HK-2 (cell line): Measurements from ENCODE around the gene CCDC178.
"Not testable (repeated sequence)": the region's sequence is repeated elsewhere in the genome, so short reads cannot be mapped to it uniquely, and the experiment has no call there.

Experiments
- DNase-seq: peaks from one replicate; pipeline ENCODE4 v3.0.0-alpha.2; 2018; ENCODE audit not compliant: unreplicated experiment

Gene CCDC178

GRCh38 chr18:33355263-33355662 is 85.3 kb downstream of the CCDC178 start:
- no peak for DNase-seq

GRCh38 chr18:33350256-33350655 is 90.3 kb downstream of the CCDC178 start:
- DNase-seq: no peak

GRCh38 chr18:33339733-33340132 is 100.8 kb downstream of the CCDC178 start:
- not testable (repeated sequence) for DNase-seq

GRCh38 chr18:33334781-33335180 is 105.7 kb downstream of the CCDC178 start:
- no peak for DNase-seq

- DNase-seq: no peak
These were observed 109.8 kb downstream of the CCDC178 start for GRCh38 chr18:33330711-33331110.

- no peak for DNase-seq
These were observed 113.5 kb downstream of the CCDC178 start for GRCh38 chr18:33326975-33327374.

- DNase-seq: no peak
These were observed 122.9 kb downstream of the CCDC178 start for GRCh38 chr18:33317640-33318039.

- DNase-seq: no peak
These were observed 124.4 kb downstream of the CCDC178 start for GRCh38 chr18:33316146-33316587.

- DNase-seq: no peak
These were observed 133.0 kb downstream of the CCDC178 start for GRCh38 chr18:33307520-33307919.

- DNase-seq: no peak
These were observed 136.2 kb downstream of the CCDC178 start for GRCh38 chr18:33304277-33304676.

GRCh38 chr18:33291539-33291938 is 149.0 kb downstream of the CCDC178 start:
- no peak for DNase-seq

GRCh38 chr18:33288082-33288716 is 152.3 kb downstream of the CCDC178 start:
- DNase-seq: no peak

- no peak for DNase-seq
These were observed 157.7 kb downstream of the CCDC178 start for GRCh38 chr18:33282709-33283333.

GRCh38 chr18:33282142-33282541 is 158.4 kb downstream of the CCDC178 start:
- DNase-seq: no peak

GRCh38 chr18:33277431-33277830 is 163.1 kb downstream of the CCDC178 start:
- no peak for DNase-seq

GRCh38 chr18:33275843-33276242 is 164.7 kb downstream of the CCDC178 start:
- DNase-seq: no peak

GRCh38 chr18:33270297-33270696 is 170.2 kb downstream of the CCDC178 start:
- DNase-seq: no peak

- DNase-seq: no peak
These were observed 171.3 kb downstream of the CCDC178 start for GRCh38 chr18:33269223-33269622.

- DNase-seq: no peak
These were observed 176.0 kb downstream of the CCDC178 start for GRCh38 chr18:33264566-33264965.

- DNase-seq: no peak
These were observed 201.2 kb downstream of the CCDC178 start for GRCh38 chr18:33239298-33239697.

- DNase-seq: no peak
These were observed 208.2 kb downstream of the CCDC178 start for GRCh38 chr18:33232318-33232626.

- peak; percentile 56 for DNase-seq
These were observed 208.8 kb downstream of the CCDC178 start for GRCh38 chr18:33231474-33232317.

- no peak for DNase-seq
These were observed 228.2 kb downstream of the CCDC178 start for GRCh38 chr18:33212363-33212762.
